Epithelial cell of esophagus (primary cell): ENCODE results near the gene NTF3.

ENCODE experiments used
- DNase-seq: peaks from one replicate; pipeline ENCODE4 v3.0.0; 2010; ENCODE audit warnings: low read depth
- H3K4me3 ChIP-seq: 2 replicates; pipeline ENCODE4 v1.5.1; 2011; ENCODE audit warnings: mild to moderate bottlenecking, low read length, control low read depth
- TF ChIP-seq, protein P1 (sequence below): IDR thresholded peaks from 2 replicates; pipeline ENCODE4 v1.5.1; 2011; ENCODE audit warnings: low read depth, mild to moderate bottlenecking, low read length, control low read depth, inconsistent platforms; ENCODE audit not compliant: insufficient read depth; ENCODE audit errors: missing control alignments

The NTF3 gene

DNA sequence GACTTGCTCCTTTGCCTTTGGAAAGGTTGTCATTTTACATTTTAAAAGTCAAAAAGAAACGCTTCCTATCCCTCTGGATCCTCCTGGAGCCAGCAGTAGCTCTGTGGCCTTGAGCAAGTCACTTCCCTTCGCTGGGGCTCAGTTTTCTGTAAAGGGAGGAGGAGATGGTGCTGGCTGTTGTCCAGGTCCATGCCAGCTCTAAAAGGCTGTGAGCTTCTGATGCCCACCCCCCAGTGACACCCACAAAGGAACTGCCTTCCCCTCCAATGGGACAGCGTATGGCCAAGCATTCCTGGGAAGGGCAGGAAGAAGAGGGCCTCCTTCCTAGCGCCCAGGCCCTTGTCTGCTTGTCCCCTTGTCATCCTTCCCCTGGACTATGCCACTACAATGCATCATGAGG lies 81.5 kb downstream of the NTF3 start:
- TF ChIP-seq, protein P1, sequence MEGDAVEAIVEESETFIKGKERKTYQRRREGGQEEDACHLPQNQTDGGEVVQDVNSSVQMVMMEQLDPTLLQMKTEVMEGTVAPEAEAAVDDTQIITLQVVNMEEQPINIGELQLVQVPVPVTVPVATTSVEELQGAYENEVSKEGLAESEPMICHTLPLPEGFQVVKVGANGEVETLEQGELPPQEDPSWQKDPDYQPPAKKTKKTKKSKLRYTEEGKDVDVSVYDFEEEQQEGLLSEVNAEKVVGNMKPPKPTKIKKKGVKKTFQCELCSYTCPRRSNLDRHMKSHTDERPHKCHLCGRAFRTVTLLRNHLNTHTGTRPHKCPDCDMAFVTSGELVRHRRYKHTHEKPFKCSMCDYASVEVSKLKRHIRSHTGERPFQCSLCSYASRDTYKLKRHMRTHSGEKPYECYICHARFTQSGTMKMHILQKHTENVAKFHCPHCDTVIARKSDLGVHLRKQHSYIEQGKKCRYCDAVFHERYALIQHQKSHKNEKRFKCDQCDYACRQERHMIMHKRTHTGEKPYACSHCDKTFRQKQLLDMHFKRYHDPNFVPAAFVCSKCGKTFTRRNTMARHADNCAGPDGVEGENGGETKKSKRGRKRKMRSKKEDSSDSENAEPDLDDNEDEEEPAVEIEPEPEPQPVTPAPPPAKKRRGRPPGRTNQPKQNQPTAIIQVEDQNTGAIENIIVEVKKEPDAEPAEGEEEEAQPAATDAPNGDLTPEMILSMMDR = no peak
- H3K4me3 ChIP-seq = no peak overlapping the region
- no peak for DNase-seq

- DNase-seq = no peak
- TF ChIP-seq, protein P1 = no peak
- no peak overlapping the region for H3K4me3 ChIP-seq
These were observed 82.1 kb downstream of the NTF3 start for GRCh38 chr12:5514016-5514415.

GRCh38 chr12:5514545-5514944 lies 82.6 kb downstream of the NTF3 start:
- no peak for DNase-seq
- TF ChIP-seq, protein P1 = no peak
- H3K4me3 ChIP-seq = no peak overlapping the region

DNA sequence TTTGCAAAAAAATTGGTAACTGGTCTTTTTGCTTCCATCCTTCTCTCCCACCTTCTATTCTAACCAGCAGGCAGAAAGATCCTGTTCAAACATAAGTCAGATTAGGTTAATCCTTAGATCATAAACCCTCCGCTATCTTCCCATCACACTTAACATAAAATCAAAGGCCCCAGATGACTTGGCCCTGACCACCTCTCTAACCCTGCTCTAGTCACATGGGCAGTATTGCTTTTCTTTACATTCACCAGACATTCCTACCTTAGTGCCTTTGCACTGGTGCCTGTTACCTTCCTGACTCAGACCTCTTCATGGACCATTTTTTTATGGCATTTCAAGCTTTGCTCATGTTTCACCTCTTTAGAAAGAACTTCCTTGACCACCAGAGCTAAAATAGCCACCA lies 83.5 kb downstream of the NTF3 start:
- DNase-seq = no peak
- TF ChIP-seq, protein P1 = no peak
- H3K4me3 ChIP-seq = no peak overlapping the region

- no peak for DNase-seq
- H3K4me3 ChIP-seq = no peak overlapping the region
- TF ChIP-seq, protein P1 = no peak
These were observed 84.7 kb downstream of the NTF3 start for GRCh38 chr12:5516371-5517241.

- no peak for DNase-seq
- TF ChIP-seq, protein P1 = no peak
- H3K4me3 ChIP-seq = no peak overlapping the region
These were observed 86.9 kb downstream of the NTF3 start for GRCh38 chr12:5518584-5519365.

- H3K4me3 ChIP-seq = no peak overlapping the region
- DNase-seq = no peak
- TF ChIP-seq, protein P1 = no peak
These were observed 88.1 kb downstream of the NTF3 start for GRCh38 chr12:5520037-5520436.
